IMR-90 (cell line): ENCODE results near the gene PHLPP2. TPM values are rescaled to one million over a fixed set of nuclear protein-coding genes. Genes with fewer than 3 reads are reported as not detected.

Experiments
- ATAC-seq: fragments of 200-7000 bp; cut with Tn5 transposase; 2 replicates; pipeline ENCODE4 v1.9.1; 2020; ENCODE audit warnings: low read depth, mild to moderate bottlenecking, moderate library complexity
- BruUV-seq: library from RNA; stranded (reverse); fragments of 400-500 nt; replicated peaks from 2 replicates; lab custom pipeline; 2021; lab: Mats Ljungman, UMichigan
- CTCF ChIA-PET: fragments of 300-600 bp; formaldehyde crosslinking; extraction: SDS; loops from one replicate; lab custom pipeline; 2021; ENCODE audit warnings: antibody characterized with exemption; lab: Yijun Ruan, JAX
- POLR2A ChIA-PET: fragments of 300-600 bp; sonication (Branson Sonifier 250); formaldehyde crosslinking; loops from one replicate; lab custom pipeline; 2022; ENCODE audit warnings: antibody characterized with exemption; ENCODE audit not compliant: unreplicated experiment; lab: Charles Lee
- DNase-seq: peaks from one replicate; pipeline ENCODE4 v3.0.0; 2013
- H2AFZ ChIP-seq: replicated peaks from 2 replicates; pipeline ENCODE3; 2013; ENCODE audit warnings: low read length, mild to moderate bottlenecking; ENCODE audit not compliant: poor library complexity
- H2AK5ac ChIP-seq: 2 replicates; pipeline ENCODE4 v1.6.1; 2013; ENCODE audit warnings: low read depth, low read length, inconsistent platforms
- H2AK9ac ChIP-seq: replicated peaks from 2 replicates; pipeline ENCODE3; 2013; ENCODE audit warnings: mild to moderate bottlenecking, low read depth, low read length, moderate library complexity; ENCODE audit not compliant: poor library complexity
- H2BK120ac ChIP-seq: 2 replicates; pipeline ENCODE4 v1.6.1; 2013; ENCODE audit warnings: low read depth, low read length, inconsistent platforms
- H2BK15ac ChIP-seq: 3 replicates; pipeline ENCODE4 v1.6.1; 2013; ENCODE audit warnings: low read depth, low read length, inconsistent platforms
- H2BK20ac ChIP-seq: 2 replicates; pipeline ENCODE4 v1.6.1; 2013; ENCODE audit warnings: low read depth, mild to moderate bottlenecking, inconsistent platforms, low read length, moderate library complexity
- H2BK5ac ChIP-seq: 2 replicates; pipeline ENCODE4 v1.6.1; 2013; ENCODE audit warnings: mild to moderate bottlenecking, low read depth, low read length, inconsistent platforms; ENCODE audit not compliant: poor library complexity, severe bottlenecking
- H3K14ac ChIP-seq: replicated peaks from 2 replicates; pipeline ENCODE4 v1.6.1; 2013; ENCODE audit warnings: low read depth, low read length, inconsistent platforms
- H3K18ac ChIP-seq: 2 replicates; pipeline ENCODE4 v1.6.1; 2013; ENCODE audit warnings: low read depth, low read length, control low read depth
- H3K23ac ChIP-seq: 2 replicates; pipeline ENCODE4 v1.6.1; 2013; ENCODE audit warnings: low read depth, low read length, inconsistent platforms
- H3K27ac ChIP-seq: 2 replicates; pipeline ENCODE4 v1.5.1; 2013; ENCODE audit warnings: mild to moderate bottlenecking, control low read depth, low read length; ENCODE audit not compliant: insufficient read depth
- H3K27me3 ChIP-seq: 2 replicates; pipeline ENCODE4 v1.6.1; 2013; ENCODE audit warnings: low read length; ENCODE audit not compliant: control insufficient read depth, insufficient read depth
- H3K36me3 ChIP-seq: 2 replicates; pipeline ENCODE4 v1.6.1; 2013; ENCODE audit warnings: low read length, mixed read lengths; ENCODE audit not compliant: control insufficient read depth, insufficient read depth
- H3K4ac ChIP-seq: 2 replicates; pipeline ENCODE4 v1.6.1; 2013; ENCODE audit warnings: low read depth, low read length, inconsistent platforms
- H3K4me1 ChIP-seq: 2 replicates; pipeline ENCODE4 v1.6.1; 2013; ENCODE audit warnings: low read length, mixed read lengths; ENCODE audit not compliant: control insufficient read depth, insufficient read depth
- H3K4me2 ChIP-seq: 2 replicates; pipeline ENCODE4 v1.6.1; 2013; ENCODE audit warnings: low read depth, mild to moderate bottlenecking, control low read depth, low read length, moderate library complexity
- H3K4me3 ChIP-seq: 2 replicates; pipeline ENCODE4 v1.5.1; 2013; ENCODE audit warnings: low read depth, mild to moderate bottlenecking, control low read depth, low read length, moderate library complexity; ENCODE audit not compliant: insufficient read depth
- H3K56ac ChIP-seq: 2 replicates; pipeline ENCODE4 v1.6.1; 2013; ENCODE audit warnings: low read length, inconsistent platforms; ENCODE audit not compliant: insufficient read depth; ENCODE audit errors: extremely low read depth
- H3K79me1 ChIP-seq, 2 experiments: 2 replicates each; pipeline ENCODE4 v1.6.1; 2013; ENCODE audit warnings: low read length in 2 of 2, inconsistent platforms in 1 of 2, low read depth in 1 of 2
- H3K9ac ChIP-seq: 2 replicates; pipeline ENCODE4 v1.6.1; 2013; ENCODE audit warnings: low read depth, low read length, control low read depth
- H3K9me1 ChIP-seq: 2 replicates; pipeline ENCODE4 v1.6.1; 2013; ENCODE audit warnings: low read length, inconsistent platforms; ENCODE audit not compliant: insufficient read depth
- H3K9me3 ChIP-seq: 2 replicates; pipeline ENCODE4 v1.6.1; 2013; ENCODE audit warnings: low read length; ENCODE audit not compliant: control insufficient read depth, insufficient read depth
- H4K20me1 ChIP-seq: 2 replicates; pipeline ENCODE4 v1.6.1; 2013; ENCODE audit warnings: low read length, inconsistent platforms; ENCODE audit not compliant: insufficient read depth
- H4K5ac ChIP-seq: 2 replicates; pipeline ENCODE4 v1.6.1; 2013; ENCODE audit warnings: mild to moderate bottlenecking, low read depth, low read length, control low read depth
- H4K8ac ChIP-seq, 2 experiments: 2 replicates each; pipeline ENCODE4 v1.6.1; 2013; ENCODE audit warnings: low read depth in 2 of 2, low read length in 2 of 2, control low read depth in 1 of 2, inconsistent platforms in 1 of 2
- H4K91ac ChIP-seq: 2 replicates; pipeline ENCODE4 v1.6.1; 2013; ENCODE audit warnings: low read depth, low read length, inconsistent platforms; ENCODE audit not compliant: insufficient read depth
- CHD1 ChIP-seq: IDR thresholded peaks from 2 replicates; pipeline ENCODE4 v1.6.1; 2012; ENCODE audit warnings: low read depth, low read length, improper control_type of control experiment
- WGBS, 2 experiments: methylation state at CpG; one replicate each; pipeline versions ENCODE4 v1.1.5 to v1.1.7; 2013; ENCODE audit warnings: missing lambda C conversion rate in 2 of 2; ENCODE audit not compliant: insufficient read length in 1 of 2; ENCODE audit errors: extremely low coverage in 2 of 2; 5-methylcytosine and 5-hydroxymethylcytosine counted together
- dilution Hi-C: fragments of 300-500 bp; cut with HindIII; formaldehyde crosslinking; loops from one replicate; pipeline ENCODE4 v1.14.3; 2018; ENCODE audit warnings: low sequenced_read_pairs; ENCODE audit not compliant: unreplicated experiment
- in situ Hi-C: fragments of 300-500 bp; cut with MboI; formaldehyde crosslinking; loops from 3 replicates; pipeline ENCODE4 v1.14.3; 2019; ENCODE audit warnings: low sequenced_read_pairs, inconsistent platforms, mixed read lengths
- intact Hi-C: fragments of 100-400 bp; cut with micrococcal nuclease; formaldehyde crosslinking; loops from 2 replicates; pipeline ENCODE4 v1.10.0; 2022
- polyA plus RNA-seq, 3 experiments: library from polyadenylated mRNA; depleted of rRNA; stranded (reverse); fragments of >200 nt; gene quantifications; 2 replicates each; pipeline ENCODE4 v1.2.3, GENCODE V29; 2012; ENCODE audit warnings: low replicate concordance in 1 of 3
- total RNA-seq: library from RNA; depleted of rRNA; stranded (reverse); fragments of >200 nt; gene quantifications from 2 replicates; pipeline ENCODE4 v1.2.3, GENCODE V29; 2012

The PHLPP2 gene
- total and polyA plus RNA-seq, 2 of the 4 experiments (the other 2 are of a cell fraction): 6.8 to 10.2 TPM

- no peak overlapping the region for H3K4ac ChIP-seq
- WGBS, 2 experiments: 85% methylated on average over 2 of the region's 3 CpGs; no CpG with 5 or more reads in 1 of the 2 experiments
- H4K8ac ChIP-seq: no peak overlapping the region
- no peaks in the 10 kb centered on the region for H3K27me3 ChIP-seq
- H2AK5ac ChIP-seq: no peak overlapping the region
- H4K91ac ChIP-seq: no peak overlapping the region
- H3K36me3 ChIP-seq: peaks cover 16% of the 10 kb centered on the region
- dilution Hi-C loops: no loop called here
- no peaks in the 10 kb centered on the region for H3K9me3 ChIP-seq
- H3K14ac ChIP-seq: no peak overlapping the region
- peaks cover 8% of the 10 kb centered on the region for H3K9me1 ChIP-seq
- POLR2A ChIA-PET: no interaction called here
- no peaks in the 10 kb centered on the region for H3K4me1 ChIP-seq
- no peak overlapping the region for H3K23ac ChIP-seq
- intact Hi-C loops: no loop called here
- BruUV-seq: no TSS peak
- H3K18ac ChIP-seq: no peak overlapping the region
- CTCF ChIA-PET: no interaction called here
- H2BK20ac ChIP-seq: no peak overlapping the region
- DNase-seq: no peak
- no peak overlapping the region for H4K5ac ChIP-seq
- H4K20me1 ChIP-seq: no peaks in the 10 kb centered on the region; the same call in 1 of the 2 replicates
- peaks cover 15 to 19% of the 10 kb centered on the region in 2 experiments for H3K79me1 ChIP-seq
- ATAC-seq: no peak
- no peak overlapping the region for H3K4me2 ChIP-seq
- H3K56ac ChIP-seq: no peak overlapping the region
- TF ChIP-seq CHD1: no peak
- H2BK15ac ChIP-seq: no peak overlapping the region
- H2BK5ac ChIP-seq: no peak overlapping the region
- H2BK120ac ChIP-seq: no peak overlapping the region
- in situ Hi-C loops: no loop called here
- H3K4me3 ChIP-seq: no peak overlapping the region
- H3K27ac ChIP-seq: no peak overlapping the region
- H2AK9ac ChIP-seq: no peak overlapping the region
- H2AFZ ChIP-seq: no peak overlapping the region
- no peak overlapping the region for H3K9ac ChIP-seq
Measured at GRCh38 chr16:71698491-71698890, 26.0 kb downstream of the PHLPP2 start.
